Activated CD4-positive, alpha-beta T cell treated with anti-CD3 and anti-CD28 coated beads for 36 hours (primary cell): Measurements from ENCODE around the gene ODAD2. TPM values are rescaled to one million over a fixed set of nuclear protein-coding genes. Genes with fewer than 3 reads are reported as not detected.
"Not testable (repeated sequence)": the region's sequence is repeated elsewhere in the genome, so short reads cannot be mapped to it uniquely, and the experiment has no call there.

Source experiments
- ATAC-seq: fragments of 200-7000 bp; cut with Tn5 transposase; one replicate; pipeline ENCODE4 v1.10.0; 2021; ENCODE audit warnings: mild to moderate bottlenecking, moderate library complexity
- CTCF ChIA-PET: fragments of 350-600 bp; sonication (Branson Sonifier 250); formaldehyde crosslinking; loops from one replicate; lab custom pipeline; 2021; ENCODE audit warnings: antibody characterized with exemption; lab: Charles Lee
- POLR2A ChIA-PET: fragments of 350-600 bp; sonication (Branson Sonifier 250); formaldehyde crosslinking; loops from one replicate; lab custom pipeline; 2021; ENCODE audit warnings: antibody characterized with exemption, inconsistent platforms; lab: Charles Lee
- DNase-seq: peaks from one replicate; pipeline ENCODE4 v3.0.0-alpha.2; 2020
- H3K27ac Mint-ChIP-seq: one replicate; pipeline ENCODE4 v1.8.0; 2021; ENCODE audit warnings: mixed read lengths
- H3K27me3 Mint-ChIP-seq: one replicate; pipeline ENCODE4 v1.8.0; 2021; ENCODE audit warnings: mixed read lengths
- H3K36me3 Mint-ChIP-seq: one replicate; pipeline ENCODE4 v1.8.0; 2021; ENCODE audit warnings: low read depth, mixed read lengths
- H3K4me1 Mint-ChIP-seq: one replicate; pipeline ENCODE4 v1.8.0; 2021; ENCODE audit warnings: mixed read lengths
- H3K4me3 Mint-ChIP-seq: one replicate; pipeline ENCODE4 v1.8.0; 2021; ENCODE audit warnings: mild to moderate bottlenecking, moderate library complexity, mixed read lengths
- H3K9me3 Mint-ChIP-seq: one replicate; pipeline ENCODE4 v1.8.0; 2021; ENCODE audit warnings: low read depth, mixed read lengths
- intact Hi-C, 2 experiments: fragments of 100-400 bp; cut with DNase I in 1 of 2; cut with micrococcal nuclease in 1 of 2; formaldehyde crosslinking; loops; one replicate each; pipeline versions ENCODE4 v1.14.2 to v1.15.1; 2022 to 2024; cut with DNase I, micrococcal nuclease
- total RNA-seq, 2 experiments: library from RNA; stranded (reverse); gene quantifications; one replicate each; pipeline ENCODE4 v1.2.3, GENCODE V29; 2021

The ODAD2 gene
- total RNA-seq, 2 experiments from 2014 or later = 0.23 TPM; not detected in 1

GRCh38 chr10:28001353-28001752, 2.5 kb upstream of the ODAD2 start:
- H3K36me3 Mint-ChIP-seq = no peaks in the 10 kb centered on the region
- CTCF ChIA-PET = no interaction called here
- intact Hi-C loops = no loop called here

GRCh38 chr10:27998178-27998953, 513 bp downstream of the ODAD2 start:
- ChIA-PET POLR2A (no interaction called here), CTCF (interaction anchor here (0.7 to 1.5 kb wide), 2 partner anchors 9 kb away, joined by 3 read pairs; no protein-coding TSS in a partner anchor)
- Mint-ChIP-seq H3K4me3 (peak overlapping the region; percentile 72), H3K27ac (peak overlapping the region; percentile 7), H3K27me3 (peaks cover 34% of the 10 kb centered on the region), H3K9me3 (no peaks in the 10 kb centered on the region), H3K4me1 (peaks cover 10% of the 10 kb centered on the region), H3K36me3 (no peaks in the 10 kb centered on the region)
- intact Hi-C loops = loop anchor here in 1 of 2 experiments (5.0 kb wide), 2 partner anchors 244 to 256 kb away; no protein-coding TSS in a partner anchor
- peak; percentile 75 for ATAC-seq
- peak; percentile 53 for DNase-seq

More at GRCh38 chr10:28001353-28001752, 2.5 kb upstream of the ODAD2 start:
- H3K4me1 Mint-ChIP-seq = peaks cover 10% of the 10 kb centered on the region
- DNase-seq (no peak), ATAC-seq (no peak)
- no peak overlapping the region for H3K27ac Mint-ChIP-seq
- no peak overlapping the region for H3K4me3 Mint-ChIP-seq
- H3K9me3 Mint-ChIP-seq = no peaks in the 10 kb centered on the region
- H3K27me3 Mint-ChIP-seq = peaks cover 41% of the 10 kb centered on the region
- POLR2A ChIA-PET = no interaction called here

GRCh38 chr10:27997865-27998177, 1.1 kb downstream of the ODAD2 start:
- H3K36me3 Mint-ChIP-seq = no peaks in the 10 kb centered on the region
- H3K9me3 Mint-ChIP-seq = no peaks in the 10 kb centered on the region
- H3K4me1 Mint-ChIP-seq = peaks cover 10% of the 10 kb centered on the region
- POLR2A ChIA-PET = no interaction called here
- intact Hi-C loops = loop anchor here in 1 of 2 experiments (5.0 kb wide), 2 partner anchors 244 to 256 kb away; no protein-coding TSS in a partner anchor
- no peak overlapping the region for H3K27ac Mint-ChIP-seq
- CTCF ChIA-PET = interaction anchor here (0.7 to 1.5 kb wide), 2 partner anchors 9 kb away, joined by 3 read pairs; no protein-coding TSS in a partner anchor
- peak overlapping the region; percentile 72 for H3K4me3 Mint-ChIP-seq
- no peak for ATAC-seq
- peaks cover 34% of the 10 kb centered on the region for H3K27me3 Mint-ChIP-seq
- DNase-seq = no peak

GRCh38 chr10:27995311-27995710, 3.6 kb downstream of the ODAD2 start:
- ATAC-seq (no peak), DNase-seq (no peak)
- no peaks in the 10 kb centered on the region for H3K36me3 Mint-ChIP-seq
- peaks cover 10% of the 10 kb centered on the region for H3K4me1 Mint-ChIP-seq
- H3K27ac Mint-ChIP-seq = no peak overlapping the region
- ChIA-PET POLR2A (no interaction called here), CTCF (no interaction called here)
- H3K4me3 Mint-ChIP-seq = no peak overlapping the region
- no peaks in the 10 kb centered on the region for H3K9me3 Mint-ChIP-seq
- peaks cover 28% of the 10 kb centered on the region for H3K27me3 Mint-ChIP-seq
- intact Hi-C loops = loop anchor here in 1 of 2 experiments (5.0 kb wide), 2 partner anchors 247 to 253 kb away; no protein-coding TSS in a partner anchor

- H3K4me3 Mint-ChIP-seq, H3K36me3 Mint-ChIP-seq, H3K27me3 Mint-ChIP-seq, H3K27ac Mint-ChIP-seq, DNase-seq, intact Hi-C loops, POLR2A ChIA-PET, H3K4me1 Mint-ChIP-seq, H3K9me3 Mint-ChIP-seq, ATAC-seq: not testable (repeated sequence)
- CTCF ChIA-PET = interaction anchor here (0.6 kb wide), 1 partner anchor 8 kb away, joined by 3 read pairs; no protein-coding TSS in a partner anchor
These were observed 9.5 kb downstream of the ODAD2 start for GRCh38 chr10:27989357-27989756.

- peaks cover 7% of the 10 kb centered on the region for H3K27me3 Mint-ChIP-seq
- CTCF ChIA-PET = no interaction called here
- no peaks in the 10 kb centered on the region for H3K36me3 Mint-ChIP-seq
- H3K4me3 Mint-ChIP-seq = no peak overlapping the region
- no peaks in the 10 kb centered on the region for H3K9me3 Mint-ChIP-seq
- intact Hi-C loops = no loop called here
- ATAC-seq (no peak), DNase-seq (no peak)
- H3K27ac Mint-ChIP-seq = no peak overlapping the region
- no peaks in the 10 kb centered on the region for H3K4me1 Mint-ChIP-seq
- POLR2A ChIA-PET = no interaction called here
These were observed 12.1 kb downstream of the ODAD2 start for GRCh38 chr10:27986821-27987220.

GRCh38 chr10:27982875-27983543, 15.9 kb downstream of the ODAD2 start:
- H3K9me3 Mint-ChIP-seq = no peaks in the 10 kb centered on the region
- H3K27ac Mint-ChIP-seq = no peak overlapping the region
- ChIA-PET POLR2A (no interaction called here), CTCF (no interaction called here)
- H3K36me3 Mint-ChIP-seq = no peaks in the 10 kb centered on the region
- intact Hi-C loops = no loop called here
- ATAC-seq (no peak), DNase-seq (no peak)
- H3K27me3 Mint-ChIP-seq = peaks cover 5% of the 10 kb centered on the region
- no peak overlapping the region for H3K4me3 Mint-ChIP-seq
- no peaks in the 10 kb centered on the region for H3K4me1 Mint-ChIP-seq

- no peak for DNase-seq
- peaks cover 8% of the 10 kb centered on the region for H3K27me3 Mint-ChIP-seq
- no peak for ATAC-seq
- POLR2A ChIA-PET = no interaction called here
- CTCF ChIA-PET = no interaction called here
- intact Hi-C loops = no loop called here
- no peaks in the 10 kb centered on the region for H3K9me3 Mint-ChIP-seq
- no peak overlapping the region for H3K4me3 Mint-ChIP-seq
- H3K4me1 Mint-ChIP-seq = no peaks in the 10 kb centered on the region
- H3K27ac Mint-ChIP-seq = no peak overlapping the region
- H3K36me3 Mint-ChIP-seq = no peaks in the 10 kb centered on the region
These were observed 17.1 kb downstream of the ODAD2 start for GRCh38 chr10:27981744-27982143.

GRCh38 chr10:27970795-27971194, 28.1 kb downstream of the ODAD2 start:
- H3K4me3 Mint-ChIP-seq, CTCF ChIA-PET, H3K4me1 Mint-ChIP-seq, ATAC-seq, H3K27ac Mint-ChIP-seq, H3K36me3 Mint-ChIP-seq, H3K27me3 Mint-ChIP-seq, intact Hi-C loops, POLR2A ChIA-PET, DNase-seq, H3K9me3 Mint-ChIP-seq: not testable (repeated sequence)

- intact Hi-C loops = not testable (repeated sequence)
These were observed 28.9 kb downstream of the ODAD2 start for GRCh38 chr10:27969931-27970330.

GRCh38 chr10:27959093-27959715, 39.7 kb downstream of the ODAD2 start:
- intact Hi-C loops = no loop called here
- CTCF ChIA-PET = no interaction called here
- Mint-ChIP-seq H3K9me3 (no peaks in the 10 kb centered on the region), H3K4me3 (peak overlapping the region; percentile 18), H3K27me3 (no peaks in the 10 kb centered on the region), H3K36me3 (no peaks in the 10 kb centered on the region), H3K27ac (no peak overlapping the region), H3K4me1 (peaks cover 9% of the 10 kb centered on the region)
- peak; percentile 6 for DNase-seq
- POLR2A ChIA-PET = no interaction called here
- ATAC-seq = no peak

More at GRCh38 chr10:27969931-27970330, 28.9 kb downstream of the ODAD2 start:
- H3K27ac Mint-ChIP-seq, H3K27me3 Mint-ChIP-seq, ATAC-seq, H3K4me3 Mint-ChIP-seq, CTCF ChIA-PET, H3K9me3 Mint-ChIP-seq, DNase-seq, H3K4me1 Mint-ChIP-seq, POLR2A ChIA-PET, H3K36me3 Mint-ChIP-seq: not testable (repeated sequence)
